WTC11 (cell line): ENCODE measurements around the gene TENT5D. TPM values are rescaled to one million over a fixed set of nuclear protein-coding genes. Genes with fewer than 3 reads are reported as not detected.
"Not testable (repeated sequence)": the region's sequence is repeated elsewhere in the genome, so short reads cannot be mapped to it uniquely, and the experiment has no call there.

Experiments
- ATAC-seq: fragments of 200-7000 bp; cut with Tn5 transposase; 2 replicates; pipeline ENCODE4 v1.10.0; 2021; ENCODE audit warnings: mild to moderate bottlenecking, moderate library complexity
- CTCF ChIA-PET: fragments of 300-600 bp; sonication (Branson Sonifier 250); formaldehyde crosslinking; loops from one replicate; lab custom pipeline; 2021; ENCODE audit warnings: antibody characterized with exemption; lab: Charles Lee
- POLR2A ChIA-PET: fragments of 350-600 bp; sonication (Branson Sonifier 250); formaldehyde crosslinking; loops from one replicate; lab custom pipeline; 2021; ENCODE audit warnings: antibody characterized with exemption; lab: Charles Lee
- DNase-seq: peaks from one replicate; pipeline ENCODE4 v3.0.0; 2021; ENCODE audit warnings: low spot score
- H3K27ac Mint-ChIP-seq: 2 replicates; pipeline ENCODE4 v1.8.0; 2021; ENCODE audit warnings: mixed read lengths
- H3K27me3 Mint-ChIP-seq: 2 replicates; pipeline ENCODE4 v1.8.0; 2021; ENCODE audit warnings: low read depth, mild to moderate bottlenecking, moderate library complexity, mixed read lengths
- H3K36me3 Mint-ChIP-seq: 2 replicates; pipeline ENCODE4 v1.8.0; 2021; ENCODE audit warnings: mixed read lengths
- H3K4me1 Mint-ChIP-seq: 2 replicates; pipeline ENCODE4 v1.8.0; 2022; ENCODE audit warnings: mixed read lengths
- H3K4me3 Mint-ChIP-seq: 2 replicates; pipeline ENCODE4 v1.8.0; 2021; ENCODE audit warnings: mild to moderate bottlenecking, moderate library complexity, mixed read lengths
- H3K9me3 Mint-ChIP-seq: 2 replicates; pipeline ENCODE4 v1.8.0; 2021; ENCODE audit warnings: mixed read lengths
- ARID4B ChIP-seq: sonication (generic); formaldehyde crosslinking; IDR thresholded peaks from 2 replicates; pipeline ENCODE4 v1.8.0; 2023; ENCODE audit warnings: missing genetic modification reagents, mild to moderate bottlenecking, borderline replicate concordance
- ATF2 ChIP-seq: sonication (generic); formaldehyde crosslinking; IDR thresholded peaks from 2 replicates; pipeline ENCODE4 v1.8.1; 2022; ENCODE audit warnings: low read depth, missing genetic modification reagents, borderline replicate concordance
- CDX4 ChIP-seq: fragments of 250-450 bp; sonication (Bioruptor Pico); IDR thresholded peaks from 2 replicates; pipeline ENCODE4 v1.9.0; 2021; ENCODE audit warnings: moderate library complexity, mild to moderate bottlenecking, inconsistent platforms, borderline replicate concordance
- CREB1 ChIP-seq: sonication (generic); formaldehyde crosslinking; IDR thresholded peaks from 2 replicates; pipeline ENCODE4 v1.8.0; 2023; ENCODE audit warnings: mild to moderate bottlenecking, missing genetic modification reagents
- ERG ChIP-seq: fragments of 250-450 bp; sonication (Bioruptor Pico); IDR thresholded peaks from 2 replicates; pipeline ENCODE4 v1.8.0; 2021; ENCODE audit warnings: mild to moderate bottlenecking
- ESRRA ChIP-seq: sonication (generic); formaldehyde crosslinking; IDR thresholded peaks from 2 replicates; pipeline ENCODE4 v1.8.1; 2022; ENCODE audit warnings: mild to moderate bottlenecking, missing genetic modification reagents, borderline replicate concordance
- ETV6 ChIP-seq: sonication (generic); formaldehyde crosslinking; IDR thresholded peaks from 2 replicates; pipeline ENCODE4 v1.8.1; 2022; ENCODE audit warnings: mild to moderate bottlenecking, missing genetic modification reagents
- GABPB1 ChIP-seq: sonication (generic); formaldehyde crosslinking; IDR thresholded peaks from 2 replicates; pipeline ENCODE4 v1.8.1; 2023; ENCODE audit warnings: mild to moderate bottlenecking, missing genetic modification reagents
- IRF2 ChIP-seq: sonication (generic); formaldehyde crosslinking; IDR thresholded peaks from 2 replicates; pipeline ENCODE4 v1.8.0; 2022; ENCODE audit warnings: low read depth, missing genetic modification reagents, borderline replicate concordance
- MAX ChIP-seq: sonication (generic); formaldehyde crosslinking; IDR thresholded peaks from 2 replicates; pipeline ENCODE4 v1.8.0; 2022; ENCODE audit warnings: mild to moderate bottlenecking, missing genetic modification reagents
- RELA ChIP-seq: sonication (generic); formaldehyde crosslinking; IDR thresholded peaks from 2 replicates; pipeline ENCODE4 v1.8.1; 2022; ENCODE audit warnings: missing genetic modification reagents, mild to moderate bottlenecking, borderline replicate concordance
- SMAD3 ChIP-seq: sonication (generic); formaldehyde crosslinking; IDR thresholded peaks from 2 replicates; pipeline ENCODE4 v1.8.0; 2022; ENCODE audit warnings: missing genetic modification reagents, mild to moderate bottlenecking, borderline replicate concordance
- SP1 ChIP-seq: sonication (generic); formaldehyde crosslinking; conservative IDR thresholded peaks from 2 replicates; pipeline ENCODE4 v1.8.1; 2022; ENCODE audit warnings: missing genetic modification reagents
- TEAD4 ChIP-seq: sonication (generic); formaldehyde crosslinking; IDR thresholded peaks from 2 replicates; pipeline ENCODE4 v1.8.0; 2022; ENCODE audit warnings: mild to moderate bottlenecking, missing genetic modification reagents
- USF1 ChIP-seq: sonication (generic); formaldehyde crosslinking; IDR thresholded peaks from 2 replicates; pipeline ENCODE4 v1.8.0; 2022; ENCODE audit warnings: mild to moderate bottlenecking, missing genetic modification reagents
- ZBTB21 ChIP-seq: sonication (generic); formaldehyde crosslinking; IDR thresholded peaks from 2 replicates; pipeline ENCODE4 v1.8.1; 2023; ENCODE audit warnings: mild to moderate bottlenecking, missing genetic modification reagents, borderline replicate concordance
- ZBTB43 ChIP-seq: sonication (generic); formaldehyde crosslinking; IDR thresholded peaks from 2 replicates; pipeline ENCODE4 v1.8.1; 2023; ENCODE audit warnings: mild to moderate bottlenecking, missing genetic modification reagents
- ZMAT4 ChIP-seq: fragments of 250-450 bp; sonication (Bioruptor Pico); IDR thresholded peaks from 2 replicates; pipeline ENCODE4 v1.9.0; 2021; ENCODE audit warnings: mild to moderate bottlenecking
- ZNF138 ChIP-seq: sonication (generic); formaldehyde crosslinking; conservative IDR thresholded peaks from 2 replicates; pipeline ENCODE4 v1.8.1; 2022; ENCODE audit warnings: mild to moderate bottlenecking, moderate library complexity, missing genetic modification reagents
- ZNF317 ChIP-seq: sonication (generic); formaldehyde crosslinking; IDR thresholded peaks from 2 replicates; pipeline ENCODE4 v1.8.1; 2023; ENCODE audit warnings: low read depth, mild to moderate bottlenecking, moderate library complexity, missing genetic modification reagents, borderline replicate concordance
- ZNF396 ChIP-seq: fragments of 250-450 bp; sonication (Bioruptor Pico); IDR thresholded peaks from 2 replicates; pipeline ENCODE4 v1.8.0; 2021; ENCODE audit warnings: mild to moderate bottlenecking, moderate library complexity, borderline replicate concordance
- ZNF416 ChIP-seq: fragments of 250-450 bp; sonication (Bioruptor Pico); IDR thresholded peaks from 2 replicates; pipeline ENCODE4 v1.9.0; 2021; ENCODE audit warnings: mild to moderate bottlenecking, inconsistent platforms
- ZNF423 ChIP-seq: fragments of 250-450 bp; sonication (Bioruptor Pico); IDR thresholded peaks from 2 replicates; pipeline ENCODE4 v2.1.2; 2022; ENCODE audit warnings: mild to moderate bottlenecking, moderate library complexity
- total RNA-seq: library from RNA; stranded (reverse); gene quantifications from 3 replicates; pipeline ENCODE4 v1.2.3, GENCODE V29; 2021

Gene TENT5D
- total RNA-seq, 1 experiment from 2014 or later, result 0.13 TPM

- TF ChIP-seq ARID4B (no peak), ZMAT4 (CRISPR knock-in tag) (no peak), ETV6 (CRISPR knock-in tag) (no peak), SP1 (CRISPR knock-in tag) (no peak), GABPB1 (CRISPR knock-in tag) (no peak), ZBTB43 (CRISPR knock-in tag) (no peak), RELA (no peak), TEAD4 (no peak), ZBTB21 (CRISPR knock-in tag) (no peak), SMAD3 (CRISPR knock-in tag) (no peak), MAX (CRISPR knock-in tag) (no peak)
Observed at GRCh38 chrX:80432863-80433262, 12.6 kb downstream of the TENT5D start (continued).

- CTCF ChIA-PET, H3K4me3 Mint-ChIP-seq, H3K4me1 Mint-ChIP-seq, DNase-seq, H3K27ac Mint-ChIP-seq, H3K36me3 Mint-ChIP-seq, H3K27me3 Mint-ChIP-seq, ATAC-seq, POLR2A ChIA-PET: not testable (repeated sequence)
- H3K9me3 Mint-ChIP-seq, result peaks cover 51% of the 10 kb centered on the region
Observed at GRCh38 chrX:80468166-80468565, 47.9 kb downstream of the TENT5D start.

- CTCF ChIA-PET, result no interaction called here
- Mint-ChIP-seq H3K27me3 (0 out of 2 replicates have a peak, but pooled peaks cover 2% of the 10 kb centered on the region), H3K36me3 (peaks cover 8% of the 10 kb centered on the region; the same call in 1 of the 2 replicates), H3K9me3 (peaks cover 43% of the 10 kb centered on the region), H3K4me1 (no peaks in the 10 kb centered on the region), H3K27ac (no peak overlapping the region), H3K4me3 (no peak overlapping the region)
- no peak for ATAC-seq
- POLR2A ChIA-PET, result no interaction called here
- no peak for DNase-seq
- TF ChIP-seq IRF2 (no peak), CREB1 (no peak), CDX4 (no peak), ESRRA (no peak), ZNF138 (CRISPR knock-in tag) (no peak), ZNF317 (no peak), ZNF416 (CRISPR knock-in tag) (no peak), ZNF396 (CRISPR knock-in tag) (no peak), ZNF423 (CRISPR knock-in tag) (no peak), MAX (CRISPR knock-in tag) (no peak), USF1 (CRISPR knock-in tag) (no peak), ERG (CRISPR knock-in tag) (no peak), ATF2 (CRISPR knock-in tag) (no peak)
Observed at GRCh38 chrX:80471582-80471981, 51.3 kb downstream of the TENT5D start.
